Mesenteric fat pad (tissue), 1 donor: ENCODE data around the gene FBXW5. TPM values are rescaled to one million over a fixed set of nuclear protein-coding genes. Genes with fewer than 3 reads are reported as not detected.
A peak's percentile ranks its signal among the peaks of the same experiment; 100 is the strongest.

Source experiments
- DNase-seq: peaks from one replicate; pipeline ENCODE4 v3.0.0-alpha.2; 2020; ENCODE audit warnings: low spot score
- long read RNA-seq: library from polyadenylated mRNA; unstranded; transcript quantifications from one replicate; pipeline ENCODE4 v2.0.0, GENCODE V29; 2020
- total RNA-seq: library from RNA; stranded (reverse); fragmentation: NEBNext Ultra II Directional; extraction: Animal tissue kit (Norgen Biotek cat#: 25700); gene quantifications from one replicate; pipeline ENCODE4 v1.2.1, GENCODE V29; 2021
- donor health status: DM: yes; HTN: yes; CAD: no.

FBXW5 gene, protein sequence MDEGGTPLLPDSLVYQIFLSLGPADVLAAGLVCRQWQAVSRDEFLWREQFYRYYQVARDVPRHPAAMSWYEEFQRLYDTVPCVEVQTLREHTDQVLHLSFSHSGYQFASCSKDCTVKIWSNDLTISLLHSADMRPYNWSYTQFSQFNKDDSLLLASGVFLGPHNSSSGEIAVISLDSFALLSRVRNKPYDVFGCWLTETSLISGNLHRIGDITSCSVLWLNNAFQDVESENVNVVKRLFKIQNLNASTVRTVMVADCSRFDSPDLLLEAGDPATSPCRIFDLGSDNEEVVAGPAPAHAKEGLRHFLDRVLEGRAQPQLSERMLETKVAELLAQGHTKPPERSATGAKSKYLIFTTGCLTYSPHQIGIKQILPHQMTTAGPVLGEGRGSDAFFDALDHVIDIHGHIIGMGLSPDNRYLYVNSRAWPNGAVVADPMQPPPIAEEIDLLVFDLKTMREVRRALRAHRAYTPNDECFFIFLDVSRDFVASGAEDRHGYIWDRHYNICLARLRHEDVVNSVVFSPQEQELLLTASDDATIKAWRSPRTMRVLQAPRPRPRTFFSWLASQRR
- 95.2 TPM for total RNA-seq
- long read RNA-seq, transcript FBXW5-201 (9 exons, 2,274 nt), result major isoform, 337 of 582 reads
- long read RNA-seq, transcript FBXW5-206 (8 exons, 2,392 nt), result minor isoform, 8 of 582 reads
- long read RNA-seq, partial matches to known transcripts, result 125 of 582 reads
- long read RNA-seq, other reads (novel, unspliced or antisense), result 112 of 582 reads

- DNase-seq, result peak; percentile 99
Measured at GRCh38 chr9:136944519-136945332, at the start of gene FBXW5, which contains the start of gene C8G. FBXW5 (minus strand) TSS chr9:136944738; CDS start chr9:136944083, 655 bp downstream. C8G (plus strand) TSS chr9:136945243; CDS start chr9:136945321, 78 bp downstream.

GRCh38 chr9:136992819-136993369 lies 48.4 kb upstream of the FBXW5 start:
- no peak for DNase-seq

- peak; percentile 98 for DNase-seq
Measured at GRCh38 chr9:136991993-136992818, 47.7 kb upstream of the FBXW5 start, which contains the start of gene PAXX. PAXX (plus strand) TSS chr9:136992422; CDS start chr9:136992444, 22 bp downstream.

DNA sequence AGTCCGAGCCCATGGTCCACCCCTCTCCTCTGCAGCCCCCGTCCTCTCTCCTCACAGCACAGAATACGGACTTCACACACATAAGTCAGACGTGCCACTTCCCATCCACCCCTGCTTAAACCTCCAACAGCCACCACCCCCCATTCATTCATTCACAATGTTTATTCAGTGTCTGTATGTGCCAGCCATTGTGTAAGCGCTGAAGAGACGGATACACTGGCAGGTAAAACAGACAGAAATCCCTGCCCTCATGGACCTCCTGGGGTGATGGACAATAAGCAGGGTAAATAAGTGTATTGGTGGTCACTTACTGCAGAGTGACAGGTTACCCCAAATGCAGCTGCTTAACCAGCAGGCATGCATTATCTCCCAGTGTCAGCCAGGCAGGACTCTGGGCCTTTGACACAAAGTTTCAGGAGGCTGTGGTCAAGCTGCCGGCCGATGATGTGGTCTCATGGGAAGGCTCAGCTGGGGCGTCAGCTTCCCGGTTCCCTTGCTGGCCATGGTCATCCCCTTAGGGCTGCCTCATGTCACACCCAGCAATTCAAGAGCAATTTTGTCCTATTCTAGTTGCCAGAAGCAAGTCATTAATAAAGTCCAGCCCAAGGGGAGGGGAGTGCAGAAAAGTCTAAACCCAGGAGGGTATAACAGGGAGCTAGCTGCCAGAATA lies 45.8 kb upstream of the FBXW5 start:
- DNase-seq, result no peak

- DNase-seq, result no peak
Measured at GRCh38 chr9:136988872-136989271, 44.3 kb upstream of the FBXW5 start.

DNA sequence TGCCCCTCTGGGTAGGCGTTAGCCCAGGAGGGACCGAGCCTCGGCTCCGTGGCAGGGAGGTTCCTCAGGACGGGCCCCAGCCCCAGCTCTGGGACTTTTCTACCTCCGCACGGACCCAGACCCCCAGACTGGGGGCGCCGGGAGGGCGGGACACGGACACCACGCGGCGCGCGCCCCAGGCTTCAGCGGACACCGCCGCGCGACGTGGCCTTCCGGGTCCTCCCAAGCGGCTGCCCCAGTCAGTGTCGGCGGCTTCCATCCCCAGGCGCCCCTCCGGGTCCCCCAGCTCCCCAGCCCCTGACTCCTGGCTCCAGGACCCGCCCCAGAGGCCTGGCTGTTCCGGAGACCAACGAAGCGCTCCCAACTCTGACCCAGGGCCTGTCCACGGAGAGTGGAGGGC lies 41.3 kb upstream of the FBXW5 start:
- DNase-seq, result no peak

GRCh38 chr9:136985027-136985602 lies 40.6 kb upstream of the FBXW5 start:
- no peak for DNase-seq

GRCh38 chr9:136984464-136985026 lies 40.0 kb upstream of the FBXW5 start:
- no peak for DNase-seq

DNA sequence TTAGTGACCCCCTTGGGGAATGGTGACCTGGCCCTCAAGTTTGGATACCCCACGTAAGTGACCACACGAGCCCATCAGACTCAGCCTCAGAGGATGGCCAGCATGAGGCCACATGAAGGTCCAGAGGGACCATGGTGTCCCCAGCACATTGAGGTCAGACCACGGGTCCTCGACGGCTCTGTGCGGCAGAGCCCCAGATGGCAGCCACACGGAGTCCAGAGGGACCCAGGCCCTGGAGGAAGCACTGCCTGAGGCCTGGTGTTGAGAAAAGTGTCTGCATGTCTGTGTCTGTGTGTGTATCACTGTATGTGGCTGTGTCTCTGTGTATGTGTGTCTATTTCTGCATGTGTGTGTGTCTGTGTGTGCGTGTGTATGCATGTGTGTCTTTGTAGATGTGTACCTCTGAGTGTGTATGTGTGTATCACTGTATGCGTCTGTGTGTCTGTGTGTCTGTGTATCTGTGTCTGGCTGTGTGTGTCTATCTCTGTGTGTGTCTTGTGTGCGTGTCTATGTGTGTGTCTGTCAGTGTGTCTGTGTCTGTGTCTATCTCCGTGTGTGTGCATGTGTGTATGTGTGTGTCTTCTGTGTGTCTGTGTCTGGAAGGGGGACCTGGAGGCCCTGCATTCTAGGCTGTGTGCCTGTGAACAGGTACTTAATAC lies 39.2 kb upstream of the FBXW5 start:
- DNase-seq, result no peak

GRCh38 chr9:136983167-136983566 lies 38.6 kb upstream of the FBXW5 start:
- no peak for DNase-seq

DNA sequence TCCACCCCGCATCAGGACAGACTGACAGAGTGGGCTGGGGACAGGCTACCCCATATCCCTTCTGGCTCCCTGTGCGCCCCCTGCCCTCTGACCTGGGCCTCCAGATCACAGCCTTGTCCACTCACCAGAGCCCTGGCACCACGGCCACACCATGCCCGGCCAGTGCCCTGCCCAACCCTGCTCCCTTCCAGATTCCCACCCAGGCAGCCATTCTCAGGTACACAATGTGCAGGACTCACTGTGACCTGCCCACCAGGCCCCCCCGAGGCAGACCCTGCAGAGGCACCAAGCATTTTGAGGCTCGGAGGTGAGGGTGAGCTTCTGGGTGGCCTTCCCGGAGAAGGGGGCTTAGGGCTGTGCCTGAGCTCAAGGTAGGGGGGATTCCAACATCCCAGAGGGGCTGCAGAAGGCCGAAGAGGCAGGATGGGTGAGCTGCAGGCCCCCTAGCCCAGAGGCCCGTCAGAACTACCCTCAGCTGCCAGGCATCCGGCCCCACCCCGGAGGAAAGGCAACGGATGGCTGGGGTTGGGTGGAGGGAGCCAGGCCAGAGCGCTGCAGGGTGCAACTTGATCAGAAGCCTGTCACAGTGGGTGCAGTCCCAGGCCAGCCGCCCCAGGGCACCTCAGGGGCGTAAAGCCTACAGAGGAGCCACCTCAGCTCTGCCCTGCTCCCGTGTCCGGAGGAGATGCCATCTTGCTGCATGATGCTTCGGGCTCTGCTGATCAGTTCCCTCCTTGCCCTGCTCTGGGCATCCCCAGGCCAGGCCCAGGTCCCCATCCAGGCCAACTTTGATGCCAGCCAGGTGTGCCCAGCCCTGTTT lies 37.9 kb upstream of the FBXW5 start, which contains the start of gene LCNL1:
Gene LCNL1, plus strand, starts transcription at position 762 of the 820 bp plus-strand sequence. CDS start 594 bp downstream, outside the sequence.
- DNase-seq, result no peak

- DNase-seq, result no peak
Measured at GRCh38 chr9:136981588-136982231, 37.2 kb upstream of the FBXW5 start.

DNA sequence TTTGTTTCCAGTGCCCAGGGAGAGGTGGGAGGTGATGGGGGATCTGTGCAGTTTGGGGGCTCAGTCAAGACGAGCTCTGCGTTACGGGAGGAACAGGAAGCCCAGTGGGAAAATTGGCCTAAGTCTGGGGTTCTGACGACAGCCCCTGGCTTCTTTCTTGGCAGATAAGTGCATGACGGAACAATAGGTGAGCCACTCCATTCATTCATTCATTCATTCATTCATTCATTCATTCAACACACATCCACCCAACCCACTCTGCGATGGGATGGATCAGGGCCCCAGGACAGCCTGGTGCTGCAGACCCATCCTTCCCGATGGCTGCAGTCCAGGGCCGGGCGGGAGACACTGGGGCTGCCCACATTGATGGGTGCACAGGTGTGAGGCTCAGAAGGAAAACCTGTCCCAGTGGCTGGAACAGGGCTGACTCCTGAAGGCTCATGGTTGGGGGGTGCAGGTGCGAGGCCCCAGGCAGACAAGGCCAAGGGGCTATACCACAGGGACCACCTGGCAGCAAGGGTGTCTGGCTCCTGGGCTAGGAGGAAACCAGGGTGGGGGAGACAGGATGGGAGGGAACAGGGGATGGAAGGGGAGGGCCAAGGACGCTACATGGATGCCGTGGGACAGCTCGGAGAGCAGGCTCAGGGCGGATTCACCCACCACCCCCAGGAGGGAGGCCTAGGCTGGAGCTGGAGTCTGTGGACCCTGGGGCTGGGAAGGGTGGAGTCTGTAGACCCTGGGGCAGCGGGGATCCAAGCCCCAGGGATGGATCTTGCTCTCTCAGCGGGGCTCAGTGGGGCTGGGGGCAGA lies 36.3 kb upstream of the FBXW5 start:
- DNase-seq, result no peak

- DNase-seq, result no peak
Measured at GRCh38 chr9:136979769-136980587, 35.4 kb upstream of the FBXW5 start.
